Activated CD4-positive, CD25-positive, alpha-beta regulatory T cell treated with anti-CD3 and anti-CD28 coated beads, Interleukin-2, amount 50 U/mL, for 24 hours (primary cell): ENCODE measurements around the gene TRIM17.

Experiments used
- ATAC-seq, 2 donors: fragments of 150-1000 bp; cut with Tn5 transposase; one replicate each; pipeline ENCODE4 v1.10.0; 2021; ENCODE audit warnings: mild to moderate bottlenecking in 1 of 2, moderate library complexity in 1 of 2

The TRIM17 gene

DNA sequence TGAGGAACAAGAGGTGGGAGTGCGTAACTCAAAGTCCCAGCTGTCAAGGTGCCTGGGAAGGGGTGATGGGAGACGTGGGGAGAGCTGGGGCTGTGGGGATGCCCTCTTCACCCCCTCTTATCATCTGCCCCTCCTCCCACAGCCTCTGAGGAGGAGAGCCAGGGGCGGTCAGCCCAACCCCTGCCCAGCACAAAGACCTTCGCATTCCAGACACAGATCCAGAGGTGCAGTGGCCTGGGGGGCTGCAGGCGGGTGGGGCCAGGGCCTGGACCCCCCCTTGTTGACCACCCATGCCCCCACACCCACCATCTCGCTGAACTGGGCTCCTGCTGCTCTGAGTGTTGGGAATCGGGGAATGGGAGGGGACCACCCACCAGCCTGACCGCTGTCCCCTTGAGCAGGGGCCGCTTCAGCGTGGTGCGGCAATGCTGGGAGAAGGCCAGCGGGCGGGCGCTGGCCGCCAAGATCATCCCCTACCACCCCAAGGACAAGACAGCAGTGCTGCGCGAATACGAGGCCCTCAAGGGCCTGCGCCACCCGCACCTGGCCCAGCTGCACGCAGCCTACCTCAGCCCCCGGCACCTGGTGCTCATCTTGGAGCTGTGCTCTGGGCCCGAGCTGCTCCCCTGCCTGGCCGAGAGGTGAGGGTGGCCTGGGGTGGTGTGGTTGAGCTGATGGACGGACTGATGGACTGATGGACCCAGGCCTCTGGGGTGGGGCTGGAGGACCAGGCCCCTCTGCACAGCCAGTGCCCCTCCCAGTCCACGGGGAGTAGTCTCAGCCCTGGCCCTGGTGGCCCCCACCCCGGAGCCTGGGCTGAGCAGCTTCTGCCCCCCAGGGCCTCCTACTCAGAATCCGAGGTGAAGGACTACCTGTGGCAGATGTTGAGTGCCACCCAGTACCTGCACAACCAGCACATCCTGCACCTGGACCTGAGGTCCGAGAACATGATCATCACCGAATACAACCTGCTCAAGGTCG lies 39.7 kb downstream of the TRIM17 start:
- no peak for ATAC-seq

DNA sequence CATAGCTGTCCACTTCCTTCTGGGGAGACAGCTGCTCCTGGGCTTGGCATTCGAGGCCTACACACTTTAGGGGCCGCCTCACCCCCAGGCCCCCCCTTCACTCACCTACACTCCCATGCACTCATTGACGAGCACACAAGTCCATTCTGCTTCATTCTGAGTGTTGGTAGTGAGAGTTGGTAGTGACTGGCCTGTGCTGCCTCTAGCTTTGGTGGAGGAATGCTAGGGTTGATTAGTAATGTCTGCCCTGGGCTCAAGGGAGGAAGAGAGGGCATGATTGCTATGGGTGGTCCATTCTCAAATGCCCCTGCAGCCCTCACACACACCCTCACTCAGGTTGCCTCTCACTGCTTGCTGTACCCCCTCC lies 40.4 kb downstream of the TRIM17 start:
- ATAC-seq, result no peak

DNA sequence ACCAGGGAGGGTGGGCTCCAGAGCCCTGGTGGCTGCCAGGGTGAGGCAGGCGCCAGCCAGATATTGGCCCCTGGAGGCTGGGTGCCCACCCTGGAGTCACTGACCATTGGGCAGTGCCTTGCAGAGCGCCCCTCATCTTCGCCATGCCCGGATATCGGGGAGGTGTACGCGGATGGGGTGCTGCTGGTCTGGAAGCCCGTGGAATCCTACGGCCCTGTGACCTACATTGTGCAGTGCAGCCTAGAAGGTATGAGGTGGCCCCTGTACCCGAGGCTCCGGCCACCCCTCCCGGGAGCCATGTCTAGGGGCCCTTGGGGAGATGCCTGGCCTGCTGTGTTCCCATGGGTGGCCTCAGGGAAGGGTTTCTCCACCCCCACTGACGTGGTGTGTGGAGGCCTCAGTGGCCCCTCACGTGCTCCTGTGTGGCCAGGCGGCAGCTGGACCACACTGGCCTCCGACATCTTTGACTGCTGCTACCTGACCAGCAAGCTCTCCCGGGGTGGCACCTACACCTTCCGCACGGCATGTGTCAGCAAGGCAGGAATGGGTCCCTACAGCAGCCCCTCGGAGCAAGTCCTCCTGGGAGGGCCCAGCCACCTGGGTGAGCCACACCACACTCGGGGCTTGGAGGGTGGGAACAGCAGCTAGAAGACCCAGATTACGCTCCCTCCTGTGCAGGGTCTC lies 40.9 kb downstream of the TRIM17 start:
- ATAC-seq, result no peak

DNA sequence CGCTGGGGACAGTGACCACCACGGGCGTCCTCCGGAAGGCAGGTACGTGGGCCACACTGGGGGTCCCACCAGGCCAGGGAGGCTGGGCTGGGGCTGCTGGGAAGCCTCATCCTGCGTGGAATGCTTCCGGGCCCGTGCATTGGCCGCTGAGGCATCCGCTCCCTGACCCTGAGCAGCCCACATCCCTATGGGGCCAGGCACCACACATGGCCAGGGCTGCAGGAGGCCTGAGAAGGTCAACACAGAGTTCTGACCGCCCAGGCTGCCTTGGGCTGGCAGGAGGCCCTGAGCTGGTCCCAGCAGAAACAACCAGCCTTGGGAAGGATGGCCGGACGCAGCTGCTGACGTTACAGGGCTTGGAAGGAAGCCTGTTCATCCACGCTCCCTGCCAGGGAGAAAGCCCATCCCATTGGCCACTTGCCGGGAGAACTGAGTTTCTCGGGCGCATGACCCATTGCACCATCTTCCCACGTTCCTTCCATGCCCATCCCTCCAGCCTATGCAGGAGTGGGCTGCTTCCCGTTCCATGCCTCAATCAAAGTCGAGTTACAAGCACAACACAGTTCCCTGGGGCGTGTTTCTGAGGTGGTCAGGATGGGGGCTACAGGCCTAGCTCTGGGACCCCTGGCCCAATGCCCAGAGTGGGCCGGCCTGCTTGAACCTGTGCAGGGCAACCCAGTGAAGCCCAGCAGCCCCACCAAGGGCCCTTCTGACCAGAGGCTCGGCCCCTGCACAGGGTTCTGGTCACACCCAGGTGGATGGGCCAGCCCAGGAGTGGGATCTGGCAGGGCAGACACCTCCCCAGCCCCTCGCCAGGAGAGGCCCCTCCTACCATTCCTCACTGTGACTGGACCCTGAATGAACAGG lies 41.7 kb downstream of the TRIM17 start:
- no peak for ATAC-seq

DNA sequence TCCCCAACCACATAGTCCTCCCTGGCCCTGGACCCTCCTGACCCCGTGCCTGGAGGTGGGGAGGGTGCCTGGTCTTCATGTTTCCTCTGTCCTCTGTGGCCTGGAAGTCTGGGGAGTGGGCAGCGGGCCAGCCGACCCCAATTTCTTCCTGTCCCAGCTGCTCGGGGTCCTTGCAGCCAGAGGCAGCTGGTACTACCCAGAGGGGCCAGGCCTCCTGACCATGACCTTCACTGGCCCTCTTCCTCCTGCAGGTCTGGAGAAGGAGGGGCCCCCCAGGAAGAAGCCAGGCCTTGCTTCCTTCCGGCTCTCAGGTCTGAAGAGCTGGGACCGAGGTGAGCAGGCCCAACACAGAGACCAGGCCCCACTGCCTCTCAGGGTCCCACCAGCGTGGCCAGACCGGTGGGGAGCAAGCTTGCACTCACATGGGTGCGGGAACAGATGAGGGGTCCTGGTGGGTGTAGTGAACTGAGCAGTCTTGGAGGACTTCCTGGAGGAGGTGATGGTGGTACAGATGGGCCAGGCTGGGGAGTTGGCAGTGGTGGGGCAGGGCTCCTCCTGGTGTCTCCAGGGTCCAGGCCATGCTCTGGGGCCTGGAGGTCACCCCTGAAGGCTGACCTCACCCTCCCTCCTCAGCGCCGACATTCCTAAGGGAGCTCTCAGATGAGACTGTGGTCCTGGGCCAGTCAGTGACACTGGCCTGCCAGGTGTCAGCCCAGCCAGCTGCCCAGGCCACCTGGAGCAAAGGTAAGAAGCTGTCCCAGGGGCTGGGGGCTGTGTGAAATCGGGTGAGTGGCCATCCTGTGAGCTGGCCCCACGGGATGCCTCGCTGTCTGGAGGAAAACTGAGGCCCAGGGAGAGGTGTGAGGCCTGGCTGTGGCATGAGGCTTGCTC lies 42.7 kb downstream of the TRIM17 start:
- no peak for ATAC-seq

DNA sequence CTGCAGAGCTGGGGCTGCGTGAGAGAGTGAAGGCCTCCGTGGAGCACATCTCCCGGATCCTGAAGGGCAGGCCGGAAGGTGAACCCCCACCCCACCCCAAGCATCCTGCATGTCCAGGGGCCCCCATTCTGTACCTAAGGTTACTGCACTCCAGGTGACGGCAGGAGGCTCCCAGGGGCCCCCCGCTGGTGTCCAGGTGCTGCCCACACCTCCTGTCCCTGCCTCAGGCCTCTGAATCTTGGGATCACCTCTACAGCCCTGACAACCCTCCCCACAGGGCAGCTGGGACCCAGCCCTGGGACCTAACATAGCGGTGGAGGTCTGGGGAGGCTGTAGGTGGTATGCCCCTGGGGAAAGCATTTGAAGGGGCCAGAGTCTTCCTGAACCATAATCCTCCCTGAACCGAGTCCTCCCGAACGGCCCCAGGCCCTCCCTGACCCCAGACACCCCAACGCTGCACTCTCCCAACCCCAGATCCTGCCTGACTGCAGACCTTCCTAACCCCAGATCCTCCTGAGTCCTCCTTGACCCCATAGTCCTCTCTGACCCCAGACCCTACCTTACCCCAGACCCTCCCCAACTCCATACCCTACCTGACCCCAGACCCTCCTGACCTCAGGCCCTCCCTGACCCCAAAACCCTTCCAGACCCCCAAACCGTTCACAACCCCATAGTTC lies 43.5 kb downstream of the TRIM17 start:
- ATAC-seq, result no peak

DNA sequence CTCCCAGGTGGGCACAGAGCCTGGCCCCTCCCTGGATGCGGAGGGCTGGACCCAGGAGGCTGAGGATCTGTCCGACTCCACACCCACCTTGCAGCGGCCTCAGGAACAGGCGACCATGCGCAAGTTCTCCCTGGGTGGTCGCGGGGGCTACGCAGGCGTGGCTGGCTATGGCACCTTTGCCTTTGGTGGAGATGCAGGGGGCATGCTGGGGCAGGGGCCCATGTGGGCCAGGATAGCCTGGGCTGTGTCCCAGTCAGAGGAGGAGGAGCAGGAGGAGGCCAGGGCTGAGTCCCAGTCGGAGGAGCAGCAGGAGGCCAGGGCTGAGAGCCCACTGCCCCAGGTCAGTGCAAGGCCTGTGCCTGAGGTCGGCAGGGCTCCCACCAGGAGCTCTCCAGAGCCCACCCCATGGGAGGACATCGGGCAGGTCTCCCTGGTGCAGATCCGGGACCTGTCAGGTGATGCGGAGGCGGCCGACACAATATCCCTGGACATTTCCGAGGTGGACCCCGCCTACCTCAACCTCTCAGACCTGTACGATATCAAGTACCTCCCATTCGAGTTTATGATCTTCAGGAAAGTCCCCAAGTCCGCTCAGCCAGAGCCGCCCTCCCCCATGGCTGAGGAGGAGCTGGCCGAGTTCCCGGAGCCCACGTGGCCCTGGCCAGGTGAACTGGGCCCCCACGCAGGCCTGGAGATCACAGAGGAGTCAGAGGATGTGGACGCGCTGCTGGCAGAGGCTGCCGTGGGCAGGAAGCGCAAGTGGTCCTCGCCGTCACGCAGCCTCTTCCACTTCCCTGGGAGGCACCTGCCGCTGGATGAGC lies 44.3 kb downstream of the TRIM17 start:
- ATAC-seq, result no peak

DNA sequence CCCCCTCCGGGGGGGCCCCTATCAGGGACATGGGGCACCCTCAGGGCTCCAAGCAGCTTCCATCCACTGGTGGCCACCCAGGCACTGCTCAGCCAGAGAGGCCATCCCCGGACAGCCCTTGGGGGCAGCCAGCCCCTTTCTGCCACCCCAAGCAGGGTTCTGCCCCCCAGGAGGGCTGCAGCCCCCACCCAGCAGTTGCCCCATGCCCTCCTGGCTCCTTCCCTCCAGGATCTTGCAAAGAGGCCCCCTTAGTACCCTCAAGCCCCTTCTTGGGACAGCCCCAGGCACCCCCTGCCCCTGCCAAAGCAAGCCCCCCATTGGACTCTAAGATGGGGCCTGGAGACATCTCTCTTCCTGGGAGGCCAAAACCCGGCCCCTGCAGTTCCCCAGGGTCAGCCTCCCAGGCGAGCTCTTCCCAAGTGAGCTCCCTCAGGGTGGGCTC lies 44.9 kb downstream of the TRIM17 start:
- no peak for ATAC-seq

DNA sequence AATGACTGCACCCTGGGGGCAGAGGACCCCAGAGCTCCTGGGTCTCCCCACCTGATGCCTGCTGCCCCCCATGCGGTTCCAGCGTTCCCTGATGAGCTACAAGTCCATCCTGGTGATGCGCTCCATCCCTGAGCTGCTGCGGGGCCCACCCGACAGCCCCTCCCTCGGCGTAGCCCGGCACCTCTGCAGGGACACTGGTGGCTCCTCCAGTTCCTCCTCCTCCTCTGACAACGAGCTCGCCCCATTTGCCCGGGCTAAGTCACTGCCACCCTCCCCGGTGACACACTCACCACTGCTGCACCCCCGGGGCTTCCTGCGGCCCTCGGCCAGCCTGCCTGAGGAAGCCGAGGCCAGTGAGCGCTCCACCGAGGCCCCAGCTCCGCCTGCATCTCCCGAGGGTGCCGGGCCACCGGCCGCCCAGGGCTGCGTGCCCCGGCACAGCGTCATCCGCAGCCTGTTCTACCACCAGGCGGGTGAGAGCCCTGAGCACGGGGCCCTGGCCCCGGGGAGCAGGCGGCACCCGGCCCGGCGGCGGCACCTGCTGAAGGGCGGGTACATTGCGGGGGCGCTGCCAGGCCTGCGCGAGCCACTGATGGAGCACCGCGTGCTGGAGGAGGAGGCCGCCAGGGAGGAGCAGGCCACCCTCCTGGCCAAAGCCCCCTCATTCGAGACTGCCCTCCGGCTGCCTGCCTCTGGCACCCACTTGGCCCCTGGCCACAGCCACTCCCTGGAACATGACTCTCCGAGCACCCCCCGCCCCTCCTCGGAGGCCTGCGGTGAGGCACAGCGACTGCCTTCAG lies 45.5 kb downstream of the TRIM17 start:
- no peak for ATAC-seq

DNA sequence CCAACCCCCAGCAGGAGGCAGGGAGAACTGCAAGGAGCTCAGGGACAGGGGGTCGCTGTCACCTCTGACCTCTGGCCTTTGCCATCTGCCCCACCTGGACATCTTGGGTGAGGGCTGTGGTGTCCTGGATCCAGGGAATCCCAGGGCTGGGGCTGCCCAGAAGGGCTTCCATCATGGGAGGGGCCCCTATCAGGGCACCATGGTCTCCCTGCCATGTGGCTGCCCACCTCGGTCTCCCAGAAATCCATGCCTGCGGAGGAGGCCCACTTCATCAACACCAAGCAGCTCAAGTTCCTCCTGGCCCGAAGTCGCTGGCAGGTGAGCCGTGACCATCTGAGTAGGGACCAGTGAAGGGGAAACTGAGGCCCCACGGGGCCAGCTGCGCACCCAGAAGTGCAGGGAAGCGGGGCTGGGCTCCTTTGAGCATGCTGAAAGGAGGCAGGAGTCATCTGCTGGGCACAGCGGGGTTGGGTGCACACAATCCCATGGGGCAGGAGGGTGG lies 46.2 kb downstream of the TRIM17 start:
- ATAC-seq, result no peak

DNA sequence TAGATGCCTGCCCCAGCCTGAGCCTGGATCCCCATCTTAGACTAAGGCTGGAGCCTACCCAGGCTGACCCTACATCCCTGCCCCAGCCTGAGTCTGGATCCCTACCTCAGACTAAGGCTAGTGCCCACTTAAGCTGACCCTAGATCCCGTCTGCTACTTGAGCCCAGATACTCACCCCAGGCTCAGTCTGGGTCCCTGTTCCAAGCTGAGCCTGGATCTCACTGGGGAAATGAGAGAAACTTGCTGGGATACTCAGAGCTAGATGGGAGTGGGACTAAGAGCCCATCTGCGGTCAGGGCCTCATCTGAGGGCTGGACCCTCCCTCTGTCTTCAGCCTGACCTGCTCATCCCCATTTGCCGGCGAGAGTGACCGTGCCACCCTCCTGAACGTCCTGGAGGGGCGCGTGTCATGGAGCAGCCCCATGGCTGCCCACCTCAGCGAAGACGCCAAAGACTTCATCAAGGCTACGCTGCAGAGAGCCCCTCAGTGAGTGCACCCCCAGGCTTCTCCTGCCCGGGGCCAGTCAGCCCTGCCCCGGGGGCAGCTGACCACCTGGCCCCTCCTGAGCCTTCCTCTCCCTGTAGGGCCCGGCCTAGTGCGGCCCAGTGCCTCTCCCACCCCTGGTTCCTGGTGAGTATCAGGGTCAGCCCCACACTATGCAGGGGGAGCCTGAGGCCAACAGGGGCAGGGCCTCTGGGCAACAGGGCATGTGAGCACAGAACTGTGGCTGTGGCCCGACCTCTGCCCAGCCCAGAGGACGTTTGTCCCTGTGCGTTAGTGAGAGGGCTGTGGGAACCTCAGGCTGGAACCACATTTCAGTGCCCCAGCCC lies 46.8 kb downstream of the TRIM17 start:
- no peak for ATAC-seq

DNA sequence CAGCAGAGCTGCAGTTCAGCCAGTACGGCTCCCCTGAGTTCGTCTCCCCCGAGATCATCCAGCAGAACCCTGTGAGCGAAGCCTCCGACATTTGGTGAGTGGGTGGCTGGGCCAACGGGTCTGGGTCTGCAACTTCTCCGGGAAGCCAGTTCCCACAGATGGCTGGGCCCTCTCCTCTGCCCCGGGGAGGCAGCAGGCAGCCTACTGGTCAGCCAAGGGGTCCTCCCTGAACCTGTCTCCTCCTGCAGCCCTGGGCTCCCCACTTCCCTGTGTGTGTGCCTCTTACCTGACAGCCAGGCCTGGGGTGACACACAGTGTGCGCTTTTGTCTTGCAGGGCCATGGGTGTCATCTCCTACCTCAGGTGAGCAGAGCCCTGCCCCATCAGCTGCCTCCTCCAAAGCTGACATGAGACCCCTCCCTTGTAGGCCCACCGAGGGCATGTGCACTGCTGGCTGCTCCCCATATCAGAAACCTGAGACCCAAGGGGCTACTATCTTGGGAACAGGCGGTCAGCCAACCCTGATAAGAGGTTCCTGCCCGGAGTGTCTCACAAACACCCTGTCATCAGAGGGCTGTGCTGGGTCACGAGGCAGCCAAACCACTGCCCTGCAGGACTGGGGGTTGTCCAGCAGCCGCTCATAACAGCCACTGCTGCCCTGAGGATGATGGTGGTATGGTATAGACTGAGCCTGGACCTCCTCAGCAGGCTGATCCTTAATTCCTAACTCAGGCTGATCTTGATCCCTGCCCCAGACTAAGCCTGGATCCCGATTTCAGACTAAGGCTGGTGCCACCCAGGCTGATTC lies 47.7 kb downstream of the TRIM17 start:
- ATAC-seq, result peak in 1 of 2 donors; percentile 10

DNA sequence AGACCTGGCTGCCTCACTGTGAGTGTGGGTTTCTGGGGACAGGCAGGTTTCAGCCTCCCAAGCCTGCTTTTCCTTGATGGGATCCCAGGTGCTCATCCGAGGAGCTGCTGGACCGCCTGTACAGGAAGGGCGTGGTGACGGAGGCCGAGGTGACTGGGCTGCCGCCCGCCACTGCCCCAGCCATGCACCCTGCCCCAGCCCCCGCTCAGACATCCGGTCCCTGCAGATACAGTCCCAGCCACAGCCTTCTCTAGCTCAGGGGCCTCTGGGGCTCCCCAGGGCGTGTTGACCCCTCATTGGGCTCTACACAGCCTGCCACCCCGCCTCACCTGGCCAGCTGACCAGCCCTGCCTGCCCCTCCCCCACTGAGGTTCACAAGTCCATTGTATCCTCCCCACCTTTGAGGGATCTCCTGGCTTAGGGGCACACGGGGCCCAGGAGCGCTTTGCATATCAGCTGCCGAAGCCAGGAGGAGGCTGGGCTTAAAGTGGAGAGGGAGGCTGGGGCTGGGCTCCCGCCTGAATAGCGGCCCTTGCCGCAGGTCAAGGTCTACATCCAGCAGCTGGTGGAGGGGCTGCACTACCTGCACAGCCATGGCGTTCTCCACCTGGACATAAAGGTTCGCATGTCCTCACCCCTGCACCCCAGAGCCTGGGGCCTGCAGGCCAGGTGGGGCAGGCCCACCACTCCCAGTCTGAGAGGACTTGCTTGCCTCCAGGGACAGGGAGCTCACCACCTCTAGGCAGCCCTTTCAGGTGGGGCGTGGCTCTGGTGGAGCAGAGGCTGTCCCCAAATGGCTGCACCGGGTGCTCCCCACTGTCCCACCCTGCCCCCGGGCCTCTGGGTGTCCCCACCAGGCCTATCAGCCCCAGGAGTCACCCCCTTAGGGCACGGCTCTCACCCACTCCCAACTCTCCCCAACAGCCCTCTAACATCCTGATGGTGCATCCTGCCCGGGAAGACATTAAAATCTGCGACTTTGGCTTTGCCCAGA lies 48.6 kb downstream of the TRIM17 start:
- ATAC-seq, result no peak

DNA sequence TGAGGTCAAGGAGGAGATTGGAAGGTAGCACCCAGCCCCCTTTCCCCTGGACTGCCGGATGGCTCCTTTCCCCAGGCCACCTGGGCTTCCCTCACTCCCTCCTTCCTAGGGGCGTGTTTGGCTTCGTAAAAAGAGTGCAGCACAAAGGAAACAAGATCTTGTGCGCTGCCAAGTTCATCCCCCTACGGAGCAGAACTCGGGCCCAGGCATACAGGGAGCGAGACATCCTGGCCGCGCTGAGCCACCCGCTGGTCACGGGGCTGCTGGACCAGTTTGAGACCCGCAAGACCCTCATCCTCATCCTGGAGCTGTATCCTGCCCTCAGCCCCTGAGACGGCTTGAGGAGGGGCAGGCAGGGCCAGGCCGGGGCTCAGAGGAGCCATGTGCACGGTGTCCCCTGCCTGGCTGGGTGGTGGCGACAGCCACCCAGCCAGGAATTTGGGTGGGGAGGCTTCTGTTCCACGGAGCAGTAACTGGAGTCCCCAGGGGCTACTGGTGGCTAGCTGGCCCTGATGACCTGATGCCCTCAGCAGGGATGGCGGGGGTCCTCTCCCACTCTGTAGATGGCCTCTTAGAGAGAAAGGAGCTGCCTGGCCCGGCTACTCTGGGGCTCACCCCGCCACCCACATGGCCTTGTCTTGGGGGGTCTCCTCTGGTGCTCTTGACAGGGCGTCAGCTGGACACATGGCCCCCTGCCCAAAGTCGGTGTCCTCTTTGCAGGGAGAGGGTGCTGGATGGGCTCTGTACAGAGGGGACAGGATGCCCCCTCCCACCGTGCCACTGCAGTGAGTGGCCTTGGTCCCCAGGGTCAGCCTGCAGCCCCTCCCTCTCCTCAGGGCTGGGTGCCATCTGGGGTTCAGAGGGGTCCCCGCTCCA lies 49.6 kb downstream of the TRIM17 start:
- ATAC-seq, result no peak
